Epithelial cell of proximal tubule (primary cell): ENCODE results near the gene NUDT1. TPM values are rescaled to one million over a fixed set of nuclear protein-coding genes. Genes with fewer than 3 reads are reported as not detected.

ENCODE experiments used
- DNase-seq: peaks from one replicate; pipeline ENCODE4 v3.0.0-alpha.2; 2011; ENCODE audit warnings: low read depth
- H3K4me3 ChIP-seq: 2 replicates; pipeline ENCODE4 v1.5.1; 2011; ENCODE audit warnings: low read depth, mild to moderate bottlenecking, low read length
- total RNA-seq: library from RNA; depleted of rRNA; stranded (reverse); fragments of >200 nt; gene quantifications from 2 replicates; pipeline ENCODE4 v1.2.3, GENCODE V29; 2015
- TF ChIP-seq, protein P1 (sequence below): conservative IDR thresholded peaks from 2 replicates; pipeline ENCODE4 v1.5.1; 2012; ENCODE audit warnings: low read depth, mild to moderate bottlenecking, low read length

Gene NUDT1
- total RNA-seq, 1 donor from 2014 or later = 39.1 TPM

DNA sequence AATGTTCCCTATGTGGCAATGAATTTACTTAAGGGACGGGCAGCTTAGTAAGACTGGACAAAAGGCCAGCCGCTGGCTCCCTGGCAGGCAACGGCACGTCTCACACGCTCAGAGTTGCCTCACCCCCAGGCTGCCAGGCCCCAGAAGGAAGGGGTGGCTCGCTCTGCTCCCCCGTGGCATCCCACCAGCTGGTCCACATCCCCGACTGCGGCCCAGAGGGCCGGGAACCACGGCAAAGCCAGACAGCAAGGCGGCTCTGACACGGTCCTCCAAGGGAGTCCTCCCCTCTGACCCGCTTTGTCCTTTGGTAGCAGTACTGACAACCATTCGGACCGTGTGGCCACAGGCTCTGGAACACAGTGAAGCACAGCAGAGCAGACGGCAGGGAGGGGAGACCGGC is 34.1 kb downstream of the NUDT1 start:
- TF ChIP-seq, protein P1, sequence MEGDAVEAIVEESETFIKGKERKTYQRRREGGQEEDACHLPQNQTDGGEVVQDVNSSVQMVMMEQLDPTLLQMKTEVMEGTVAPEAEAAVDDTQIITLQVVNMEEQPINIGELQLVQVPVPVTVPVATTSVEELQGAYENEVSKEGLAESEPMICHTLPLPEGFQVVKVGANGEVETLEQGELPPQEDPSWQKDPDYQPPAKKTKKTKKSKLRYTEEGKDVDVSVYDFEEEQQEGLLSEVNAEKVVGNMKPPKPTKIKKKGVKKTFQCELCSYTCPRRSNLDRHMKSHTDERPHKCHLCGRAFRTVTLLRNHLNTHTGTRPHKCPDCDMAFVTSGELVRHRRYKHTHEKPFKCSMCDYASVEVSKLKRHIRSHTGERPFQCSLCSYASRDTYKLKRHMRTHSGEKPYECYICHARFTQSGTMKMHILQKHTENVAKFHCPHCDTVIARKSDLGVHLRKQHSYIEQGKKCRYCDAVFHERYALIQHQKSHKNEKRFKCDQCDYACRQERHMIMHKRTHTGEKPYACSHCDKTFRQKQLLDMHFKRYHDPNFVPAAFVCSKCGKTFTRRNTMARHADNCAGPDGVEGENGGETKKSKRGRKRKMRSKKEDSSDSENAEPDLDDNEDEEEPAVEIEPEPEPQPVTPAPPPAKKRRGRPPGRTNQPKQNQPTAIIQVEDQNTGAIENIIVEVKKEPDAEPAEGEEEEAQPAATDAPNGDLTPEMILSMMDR = no peak
- no peak for DNase-seq
- H3K4me3 ChIP-seq = no peak overlapping the region

DNA sequence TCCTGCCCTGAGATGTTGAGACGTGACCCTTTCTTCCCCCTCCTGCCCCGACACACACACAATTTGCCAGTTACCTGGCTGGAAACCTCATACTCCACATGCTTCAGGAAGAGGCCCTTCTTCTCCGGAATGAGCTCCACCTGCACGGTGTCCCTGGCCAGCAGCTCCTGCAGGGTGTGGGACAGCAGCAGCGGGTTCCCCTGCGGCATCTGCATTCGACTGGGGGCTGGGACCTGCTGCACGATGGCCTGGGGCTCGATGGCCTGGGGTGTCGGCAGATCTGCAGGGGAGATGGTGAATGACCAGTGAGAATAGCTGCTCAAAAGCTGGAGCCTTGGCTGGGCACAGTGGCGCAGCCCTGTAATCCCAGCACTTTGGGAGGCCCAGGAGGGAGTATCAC is 36.0 kb downstream of the NUDT1 start:
- no peak overlapping the region for H3K4me3 ChIP-seq

DNA sequence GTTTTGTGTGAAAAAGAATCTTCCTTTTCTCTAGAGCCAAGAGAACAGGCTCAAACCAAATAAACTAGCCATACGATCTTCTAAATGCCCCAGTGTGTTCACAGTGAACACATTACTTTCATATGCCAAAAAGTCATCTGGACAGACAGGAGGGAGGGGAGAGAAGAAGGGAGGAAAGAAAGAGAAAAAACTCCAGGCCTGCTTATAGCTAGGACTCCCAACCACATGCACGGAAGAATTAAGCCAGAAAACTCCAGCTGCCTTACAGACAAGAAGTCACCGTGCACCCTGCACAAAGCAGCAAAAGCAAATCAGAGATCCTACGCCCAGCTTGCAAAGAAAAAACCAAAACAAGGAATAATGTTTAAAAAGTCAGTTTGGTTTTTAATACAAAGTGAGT is 37.9 kb downstream of the NUDT1 start:
- H3K4me3 ChIP-seq = no peak overlapping the region
- TF ChIP-seq, protein P1 = no peak
- no peak for DNase-seq

More for the DNA sequence above, 36.0 kb downstream of the NUDT1 start:
- DNase-seq = no peak
- TF ChIP-seq, protein P1 = no peak

DNA sequence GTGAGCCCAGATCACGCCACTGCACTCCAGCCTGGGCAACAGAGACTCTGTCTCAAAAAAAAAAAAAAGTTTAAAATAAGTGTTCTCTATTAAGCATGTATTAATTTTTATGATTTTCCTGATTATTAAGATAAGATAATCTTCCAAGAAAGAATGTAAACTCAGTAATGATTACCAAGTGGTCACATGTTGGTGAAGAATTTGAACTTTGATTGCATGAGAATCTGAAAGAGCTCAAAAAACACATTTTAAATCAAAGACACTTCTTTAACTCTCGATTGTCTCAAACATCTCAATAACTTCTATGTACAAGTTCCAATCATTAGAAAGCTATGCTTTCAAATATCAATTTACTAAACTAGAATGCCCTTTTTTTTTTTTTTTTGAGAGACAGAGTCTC is 38.4 kb downstream of the NUDT1 start:
- TF ChIP-seq, protein P1 = no peak
- no peak for DNase-seq
- no peak overlapping the region for H3K4me3 ChIP-seq

DNA sequence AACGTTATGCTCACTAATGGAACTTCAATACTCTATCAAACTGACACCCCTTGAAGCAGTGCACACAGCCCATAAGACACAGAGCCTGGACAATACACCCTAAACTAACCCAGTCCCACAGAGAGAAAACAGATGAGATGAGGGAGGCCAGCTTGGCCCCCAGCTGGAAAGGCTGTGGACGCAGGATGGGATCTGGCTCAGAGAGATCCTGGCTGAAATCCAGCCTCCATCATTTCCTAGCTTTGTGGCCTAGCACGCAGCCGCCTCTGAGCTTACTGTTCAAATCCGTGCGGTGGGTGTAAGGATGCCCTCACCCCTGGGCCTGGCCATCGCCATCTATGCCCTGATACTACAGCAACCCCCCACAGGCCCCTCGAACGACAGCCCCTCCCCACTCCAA is 39.5 kb downstream of the NUDT1 start:
- no peak overlapping the region for H3K4me3 ChIP-seq
- DNase-seq = no peak
- TF ChIP-seq, protein P1 = no peak

DNA sequence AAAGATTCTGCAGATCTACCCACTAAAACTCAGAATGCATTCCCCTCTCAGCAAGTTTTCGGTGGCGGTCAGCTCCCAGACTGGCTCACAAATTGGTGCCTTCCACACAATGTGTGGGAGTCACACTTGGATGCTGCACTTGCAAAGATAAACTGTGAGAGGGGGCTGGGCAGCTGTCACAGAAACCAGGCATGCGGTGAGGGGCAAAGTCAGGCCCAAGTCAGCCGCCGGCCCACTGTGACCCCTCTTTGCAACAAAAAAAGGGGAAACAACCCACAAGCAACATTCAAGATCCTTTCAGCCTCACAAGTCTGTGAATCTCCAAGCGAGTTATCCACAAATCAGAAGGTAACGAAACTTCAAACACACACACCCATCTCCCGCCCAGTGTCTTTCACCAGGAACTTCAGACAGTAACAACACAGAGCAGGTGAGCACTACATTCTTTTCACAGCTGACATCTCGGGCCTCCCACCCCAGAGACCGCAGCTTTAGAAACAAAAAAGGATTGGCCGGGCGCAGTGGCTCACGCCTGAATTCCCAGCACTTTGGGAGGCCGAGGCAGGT is 40.2 kb downstream of the NUDT1 start:
- no peak overlapping the region for H3K4me3 ChIP-seq
- no peak for DNase-seq
- TF ChIP-seq, protein P1 = no peak

DNA sequence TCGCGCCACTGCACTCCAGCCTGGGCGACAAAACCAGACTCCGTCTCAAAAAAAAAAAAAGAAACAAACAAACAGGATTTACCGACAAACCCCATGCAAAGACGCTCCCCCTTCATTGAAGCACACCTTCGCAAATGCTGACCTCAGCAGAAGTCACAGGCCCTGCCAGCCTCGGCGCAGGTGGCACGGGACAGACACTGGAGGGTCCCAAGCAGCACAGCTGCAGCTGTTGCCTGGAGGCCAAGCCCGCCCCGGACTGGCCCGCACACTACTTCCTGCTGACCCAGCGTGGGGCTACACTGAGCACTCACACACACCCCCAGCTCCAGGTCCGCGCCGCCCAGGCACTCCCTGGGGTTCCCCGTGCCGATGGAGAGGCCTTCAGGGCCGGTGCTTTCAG is 41.0 kb downstream of the NUDT1 start:
- TF ChIP-seq, protein P1 = no peak
- DNase-seq = no peak
- no peak overlapping the region for H3K4me3 ChIP-seq
